Spinal cord (tissue), 10 donors: ENCODE measurements around the gene GSTT4. TPM values are rescaled to one million over a fixed set of nuclear protein-coding genes. Genes with fewer than 3 reads are reported as not detected.
"Not testable (repeated sequence)": the region's sequence is repeated elsewhere in the genome, so short reads cannot be mapped to it uniquely, and the experiment has no call there.

Experiments used
- DNase-seq, 6 donors: peaks; one replicate each; pipeline versions ENCODE4 v3.0.0 to v3.0.0-alpha.2; 2013 to 2015; ENCODE audit warnings: low spot score in 6 of 6, low read depth in 4 of 6
- H3K27ac ChIP-seq: one replicate; pipeline ENCODE4 v1.5.1; 2013; ENCODE audit warnings: low read depth, low read length, control low read depth
- H3K27me3 ChIP-seq: one replicate; pipeline ENCODE4 v1.6.1; 2013; ENCODE audit warnings: low read length; ENCODE audit not compliant: control insufficient read depth, insufficient read depth
- H3K36me3 ChIP-seq: one replicate; pipeline ENCODE4 v1.6.1; 2013; ENCODE audit warnings: low read length; ENCODE audit not compliant: control insufficient read depth, insufficient read depth
- H3K4me1 ChIP-seq: one replicate; pipeline ENCODE4 v1.6.1; 2013; ENCODE audit warnings: low read length; ENCODE audit not compliant: control insufficient read depth, insufficient read depth
- H3K4me3 ChIP-seq: one replicate; pipeline ENCODE4 v1.5.1; 2013; ENCODE audit warnings: low read depth, low read length, control low read depth
- H3K9me3 ChIP-seq: one replicate; pipeline ENCODE4 v1.6.1; 2013; ENCODE audit warnings: low read length; ENCODE audit not compliant: control insufficient read depth, insufficient read depth
- WGBS: methylation state at CpG from one replicate; pipeline ENCODE4 v1.1.5; 2013; ENCODE audit warnings: missing lambda C conversion rate; ENCODE audit not compliant: insufficient coverage; 5-methylcytosine and 5-hydroxymethylcytosine counted together
- polyA plus RNA-seq, 2 donors: library from polyadenylated mRNA; unstranded; fragments of 120-200 nt; gene quantifications; one replicate each; pipeline ENCODE4 v1.2.1, GENCODE V29; 2013; ENCODE audit not compliant: insufficient read length in 2 of 2
- total RNA-seq, 2 donors: library from RNA; depleted of rRNA in 1 of 2; stranded (reverse); fragments of 120-200 nt in 1 of 2; fragments of >200 nt in 1 of 2; gene quantifications; one replicate each; pipeline versions ENCODE4 v1.2.3 to v1.2.4, GENCODE V29; 2013 to 2014
- donor health status: healthy.

The GSTT4 gene
- total and polyA plus RNA-seq, 4 donors: not detected

DNA sequence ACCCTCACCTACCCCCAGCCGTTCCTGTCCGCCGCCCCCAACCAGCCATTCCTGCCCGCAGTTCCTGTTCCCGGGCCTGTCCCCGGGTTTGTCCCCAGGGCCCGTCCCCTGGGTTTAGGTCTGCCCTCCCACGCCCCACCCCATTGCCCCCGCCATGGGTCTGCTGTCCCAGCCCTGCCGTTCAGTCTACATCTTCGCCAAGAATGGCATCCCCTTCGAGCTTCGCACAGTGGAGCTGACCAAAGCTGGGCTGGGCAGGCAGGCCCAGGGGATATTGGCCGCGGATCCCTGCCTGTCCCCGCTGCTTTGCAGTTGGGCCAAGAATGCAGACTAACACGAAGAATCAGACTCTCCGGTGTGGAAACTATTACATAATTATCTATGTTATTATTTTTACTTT lies 55.5 kb downstream of the GSTT4 start:
- not testable (repeated sequence) for H3K9me3 ChIP-seq, DNase-seq, H3K36me3 ChIP-seq, H3K4me3 ChIP-seq, H3K27ac ChIP-seq, H3K27me3 ChIP-seq, H3K4me1 ChIP-seq
- WGBS: 95% methylated on average over 8 of the region's 18 CpGs

Other genes starting within 250 kb of the GSTT4 start
- gene C22orf15, start 242.5 kb downstream of the GSTT4 start, total RNA-seq: 1 to 10 TPM in 1 of 2 donors, under 1 TPM in 1; 0.89 to 4.9 TPM
- 1 to 10 TPM; 2.4 to 3.5 TPM for gene C22orf15, start 242.5 kb downstream of the GSTT4 start, polyA plus RNA-seq
- gene CHCHD10, start 237.5 kb downstream of the GSTT4 start, total RNA-seq: 10 to 100 TPM; 10.6 to 39.8 TPM
- gene CHCHD10, start 237.5 kb downstream of the GSTT4 start, polyA plus RNA-seq: 10 to 100 TPM; 92.1 to 97.3 TPM
- gene MMP11, start 232.6 kb downstream of the GSTT4 start, total RNA-seq: 1 to 10 TPM; 4.3 to 6.3 TPM
- gene MMP11, start 232.6 kb downstream of the GSTT4 start, polyA plus RNA-seq: 1 to 10 TPM; 6.9 to 7.7 TPM
- 10 to 100 TPM; 29.5 to 81.3 TPM for gene SMARCB1, start 218.5 kb downstream of the GSTT4 start, total RNA-seq
- 100 to 1,000 TPM; 183 to 186 TPM for gene SMARCB1, start 218.5 kb downstream of the GSTT4 start, polyA plus RNA-seq
- 1 to 10 TPM in 1 of 2 donors, under 1 TPM in 1; 0.50 to 3.6 TPM for gene DERL3, start 166.4 kb downstream of the GSTT4 start, total RNA-seq
- 1 to 10 TPM; 4.5 to 5.3 TPM for gene DERL3, start 166.4 kb downstream of the GSTT4 start, polyA plus RNA-seq
- 10 to 100 TPM; 17.4 to 19.9 TPM for gene SLC2A11, start 147.6 kb downstream of the GSTT4 start, total RNA-seq
- gene SLC2A11, start 147.6 kb downstream of the GSTT4 start, polyA plus RNA-seq: 10 to 100 TPM; 24.9 to 44.3 TPM
- gene MIF, start 111.1 kb downstream of the GSTT4 start, total RNA-seq: 100 to 1,000 TPM in 1 of 2 donors, 10 to 100 TPM in 1; 81.1 to 471 TPM
- 100 to 1,000 TPM; 412 to 473 TPM for gene MIF, start 111.1 kb downstream of the GSTT4 start, polyA plus RNA-seq
- 1 to 10 TPM; 1.1 to 5.5 TPM for gene GSTT2B, start 44.3 kb downstream of the GSTT4 start, total RNA-seq
- 10 to 100 TPM in 1 of 2 donors, 1 to 10 TPM in 1; 8.4 to 10.2 TPM for gene GSTT2B, start 44.3 kb downstream of the GSTT4 start, polyA plus RNA-seq
- 1 to 10 TPM in 1 of 2 donors, under 1 TPM in 1; 0.20 to 1.6 TPM for gene DDTL, start 38.6 kb downstream of the GSTT4 start, total RNA-seq
- 1 to 10 TPM; 5.3 to 7.5 TPM for gene DDTL, start 38.6 kb downstream of the GSTT4 start, polyA plus RNA-seq
- gene DDT, start 31.0 kb downstream of the GSTT4 start, total RNA-seq: 10 to 100 TPM; 66.7 to 96.9 TPM
- 100 to 1,000 TPM in 1 of 2 donors, 10 to 100 TPM in 1; 97.8 to 104 TPM for gene DDT, start 31.0 kb downstream of the GSTT4 start, polyA plus RNA-seq
- under 1 TPM in 1 of 2 donors, not detected in 1; 0.44 TPM for gene GSTT2, start 25.3 kb downstream of the GSTT4 start, total RNA-seq
- gene GSTT2, start 25.3 kb downstream of the GSTT4 start, polyA plus RNA-seq: under 1 TPM in 1 of 2 donors, not detected in 1; 0.45 TPM
- 10 to 100 TPM; 51.0 to 55.5 TPM for gene CABIN1, start 5.9 kb upstream of the GSTT4 start, total RNA-seq
- 10 to 100 TPM; 74.8 to 93.5 TPM for gene CABIN1, start 5.9 kb upstream of the GSTT4 start, polyA plus RNA-seq
- 10 to 100 TPM in 1 of 2 donors, 1 to 10 TPM in 1; 4.9 to 11.2 TPM for gene SUSD2, start 176.0 kb upstream of the GSTT4 start, total RNA-seq
- 10 to 100 TPM; 20.9 to 21.4 TPM for gene SUSD2, start 176.0 kb upstream of the GSTT4 start, polyA plus RNA-seq
- 1 to 10 TPM; 2.9 to 8.6 TPM for gene GGT5, start 239.6 kb upstream of the GSTT4 start, total RNA-seq
- 10 to 100 TPM; 10.1 to 12.3 TPM for gene GGT5, start 239.6 kb upstream of the GSTT4 start, polyA plus RNA-seq